Measurements from ENCODE around the gene DACT2.

Gene DACT2

GRCh38 chr6:168279403-168279935, 40.1 kb downstream of the DACT2 start:
- no peak for DNase-seq (ENCODE audit: low read depth)
- H3K4me3 ChIP-seq (ENCODE audit: low read depth, low read length), result no peak overlapping the region
- TF ChIP-seq, protein P1, sequence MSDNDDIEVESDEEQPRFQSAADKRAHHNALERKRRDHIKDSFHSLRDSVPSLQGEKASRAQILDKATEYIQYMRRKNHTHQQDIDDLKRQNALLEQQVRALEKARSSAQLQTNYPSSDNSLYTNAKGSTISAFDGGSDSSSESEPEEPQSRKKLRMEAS (IDR thresholded peaks at IDR 0.05; ENCODE audit: low read depth, low read length), result no peak

DNA sequence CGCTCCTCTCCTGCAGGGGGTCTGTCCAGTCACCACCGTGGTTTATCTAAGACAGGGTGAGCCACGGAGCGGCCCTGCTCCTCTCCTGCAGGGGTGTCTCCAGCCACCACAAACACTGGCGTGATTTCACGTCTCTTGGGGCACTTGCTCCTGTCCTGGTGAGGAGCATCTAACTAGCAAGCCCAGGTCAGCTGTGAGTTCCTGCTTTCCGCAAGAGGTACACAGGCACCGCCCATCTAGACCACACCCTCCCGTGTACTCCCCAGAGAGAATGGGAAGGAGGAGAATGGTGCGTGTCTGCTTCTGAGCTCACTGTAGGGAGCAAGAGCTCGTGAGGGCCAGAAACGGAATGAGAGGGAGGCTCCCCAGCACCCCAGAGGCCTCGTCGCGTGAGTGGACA, 40.7 kb downstream of the DACT2 start:
- peak; percentile 13 for DNase-seq (ENCODE audit: low read depth)
- TF ChIP-seq, protein P1 (IDR thresholded peaks at IDR 0.05; ENCODE audit: low read depth, low read length), result no peak
- TF ChIP-seq POLR2A (IDR thresholded peaks at IDR 0.05; ENCODE audit: extremely low read depth, insufficient read length) (no peak), MYC (IDR thresholded peaks at IDR 0.05; ENCODE audit: low read depth, low read length) (no peak)
- TF ChIP-seq, protein P2, sequence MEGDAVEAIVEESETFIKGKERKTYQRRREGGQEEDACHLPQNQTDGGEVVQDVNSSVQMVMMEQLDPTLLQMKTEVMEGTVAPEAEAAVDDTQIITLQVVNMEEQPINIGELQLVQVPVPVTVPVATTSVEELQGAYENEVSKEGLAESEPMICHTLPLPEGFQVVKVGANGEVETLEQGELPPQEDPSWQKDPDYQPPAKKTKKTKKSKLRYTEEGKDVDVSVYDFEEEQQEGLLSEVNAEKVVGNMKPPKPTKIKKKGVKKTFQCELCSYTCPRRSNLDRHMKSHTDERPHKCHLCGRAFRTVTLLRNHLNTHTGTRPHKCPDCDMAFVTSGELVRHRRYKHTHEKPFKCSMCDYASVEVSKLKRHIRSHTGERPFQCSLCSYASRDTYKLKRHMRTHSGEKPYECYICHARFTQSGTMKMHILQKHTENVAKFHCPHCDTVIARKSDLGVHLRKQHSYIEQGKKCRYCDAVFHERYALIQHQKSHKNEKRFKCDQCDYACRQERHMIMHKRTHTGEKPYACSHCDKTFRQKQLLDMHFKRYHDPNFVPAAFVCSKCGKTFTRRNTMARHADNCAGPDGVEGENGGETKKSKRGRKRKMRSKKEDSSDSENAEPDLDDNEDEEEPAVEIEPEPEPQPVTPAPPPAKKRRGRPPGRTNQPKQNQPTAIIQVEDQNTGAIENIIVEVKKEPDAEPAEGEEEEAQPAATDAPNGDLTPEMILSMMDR (IDR thresholded peaks at IDR 0.05; ENCODE audit: low read depth, low read length), result no peak
- H3K4me3 ChIP-seq (ENCODE audit: low read depth, low read length), result no peak overlapping the region

- no peak overlapping the region for H3K4me3 ChIP-seq (ENCODE audit: low read depth, low read length)
- TF ChIP-seq MYC (IDR thresholded peaks at IDR 0.05; ENCODE audit: low read depth, low read length) (no peak), POLR2A (IDR thresholded peaks at IDR 0.05; ENCODE audit: extremely low read depth, insufficient read length) (no peak)
- TF ChIP-seq, protein P2 (IDR thresholded peaks at IDR 0.05; ENCODE audit: low read depth, low read length), result no peak
- TF ChIP-seq, protein P1 (IDR thresholded peaks at IDR 0.05; ENCODE audit: low read depth, low read length), result no peak
- DNase-seq (ENCODE audit: low read depth), result no peak
These were observed 42.3 kb downstream of the DACT2 start for GRCh38 chr6:168277274-168277669.

- TF ChIP-seq POLR2A (IDR thresholded peaks at IDR 0.05; ENCODE audit: extremely low read depth, insufficient read length), result no peak
- TF ChIP-seq, protein P2 (IDR thresholded peaks at IDR 0.05; ENCODE audit: low read depth, low read length), result no peak
- TF ChIP-seq, protein P1 (IDR thresholded peaks at IDR 0.05; ENCODE audit: low read depth, low read length), result no peak
- TF ChIP-seq MYC (IDR thresholded peaks at IDR 0.05; ENCODE audit: low read depth, low read length), result no peak
- no peak overlapping the region for H3K4me3 ChIP-seq (ENCODE audit: low read depth, low read length)
These were observed 42.9 kb downstream of the DACT2 start for GRCh38 chr6:168276576-168277273.

GRCh38 chr6:168275168-168275567, 44.4 kb downstream of the DACT2 start:
- no peak overlapping the region for H3K4me3 ChIP-seq (ENCODE audit: low read depth, low read length)
- TF ChIP-seq POLR2A (IDR thresholded peaks at IDR 0.05; ENCODE audit: extremely low read depth, insufficient read length) (no peak), MYC (IDR thresholded peaks at IDR 0.05; ENCODE audit: low read depth, low read length) (no peak)
- TF ChIP-seq, protein P1 (IDR thresholded peaks at IDR 0.05; ENCODE audit: low read depth, low read length), result no peak
- TF ChIP-seq, protein P2 (IDR thresholded peaks at IDR 0.05; ENCODE audit: low read depth, low read length), result no peak
- DNase-seq (ENCODE audit: low read depth), result no peak

More at GRCh38 chr6:168276576-168277273, 42.9 kb downstream of the DACT2 start:
- DNase-seq (ENCODE audit: low read depth), result no peak
